HepG2 (cell line): ENCODE results near the gene PNKP.

Source experiments
- ATF7 ChIP-seq, 2 experiments: fragments of 450-650 bp in 1 of 2; sonication (generic) in 1 of 2; formaldehyde crosslinking in 1 of 2; IDR thresholded peaks; 2 replicates each; pipeline versions ENCODE4 v1.4.0 to v1.6.1; 2016 to 2020; ENCODE audit warnings: antibody characterized with exemption in 1 of 2, mild to moderate bottlenecking in 1 of 2, missing genetic modification reagents in 1 of 2
- EEA1 ChIP-seq: sonication (generic); formaldehyde crosslinking; IDR thresholded peaks from 2 replicates; pipeline ENCODE4 v1.5.1; 2020; ENCODE audit warnings: mild to moderate bottlenecking, missing genetic modification reagents, borderline replicate concordance
- EZH2 ChIP-seq: conservative IDR thresholded peaks from 2 replicates; pipeline ENCODE4 v1.6.1; 2012; ENCODE audit warnings: mild to moderate bottlenecking, low read depth, low read length, moderate library complexity
- SIN3A ChIP-seq: IDR thresholded peaks from 2 replicates; pipeline ENCODE4 v1.6.1; 2011; ENCODE audit warnings: low read depth, mild to moderate bottlenecking, control low read depth, low read length, borderline replicate concordance
- TARDBP ChIP-seq: sonication (generic); formaldehyde crosslinking; IDR thresholded peaks from 2 replicates; pipeline ENCODE4 v1.8.0; 2022; ENCODE audit warnings: mild to moderate bottlenecking, missing genetic modification reagents
- TOE1 ChIP-seq: sonication (generic); formaldehyde crosslinking; IDR thresholded peaks from 2 replicates; pipeline ENCODE4 v1.4.0; 2020; ENCODE audit warnings: mild to moderate bottlenecking, missing genetic modification reagents
- ZNF207 ChIP-seq: fragments of 450-650 bp; IDR thresholded peaks from 2 replicates; pipeline ENCODE4 v1.6.1; 2016; ENCODE audit warnings: antibody characterized with exemption, borderline replicate concordance
- ZNF274 ChIP-seq: sonication (generic); formaldehyde crosslinking; IDR thresholded peaks from 2 replicates; pipeline ENCODE4 v1.5.1; 2020; ENCODE audit warnings: mild to moderate bottlenecking, missing genetic modification reagents
- ZNF891 ChIP-seq: sonication (generic); formaldehyde crosslinking; IDR thresholded peaks from 2 replicates; pipeline ENCODE4 v1.5.0; 2020; ENCODE audit warnings: mild to moderate bottlenecking, missing genetic modification reagents
- TF ChIP-seq, protein P1 (sequence below): sonication (generic); formaldehyde crosslinking; IDR thresholded peaks from 2 replicates; pipeline ENCODE4 v1.5.0; 2020; ENCODE audit warnings: mild to moderate bottlenecking, missing genetic modification reagents, moderate library complexity
- TF ChIP-seq, protein P2 (sequence below): sonication (generic); formaldehyde crosslinking; IDR thresholded peaks from 2 replicates; pipeline ENCODE4 v1.4.0; 2020; ENCODE audit warnings: missing genetic modification reagents

DNA sequence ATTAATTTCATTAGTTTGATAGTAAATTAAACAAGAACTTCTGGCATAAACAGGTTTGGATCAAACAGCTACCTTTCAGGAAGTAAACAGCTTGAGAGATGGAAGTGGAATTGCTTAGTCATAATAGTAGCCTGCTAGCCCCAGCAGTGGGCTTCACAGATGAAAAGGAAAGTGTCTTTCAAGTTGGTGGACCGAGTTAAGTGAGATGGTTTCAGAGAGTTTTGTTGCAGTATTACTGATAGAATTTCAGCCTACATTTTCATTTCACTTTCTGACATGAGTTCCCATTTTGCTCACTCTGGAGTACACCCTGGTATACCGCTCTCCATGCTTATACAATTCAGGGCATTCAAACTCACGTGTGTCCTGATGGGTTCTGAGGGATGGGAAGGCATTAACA lies 18.4 kb downstream of the PNKP start:
- TF ChIP-seq, protein P1, sequence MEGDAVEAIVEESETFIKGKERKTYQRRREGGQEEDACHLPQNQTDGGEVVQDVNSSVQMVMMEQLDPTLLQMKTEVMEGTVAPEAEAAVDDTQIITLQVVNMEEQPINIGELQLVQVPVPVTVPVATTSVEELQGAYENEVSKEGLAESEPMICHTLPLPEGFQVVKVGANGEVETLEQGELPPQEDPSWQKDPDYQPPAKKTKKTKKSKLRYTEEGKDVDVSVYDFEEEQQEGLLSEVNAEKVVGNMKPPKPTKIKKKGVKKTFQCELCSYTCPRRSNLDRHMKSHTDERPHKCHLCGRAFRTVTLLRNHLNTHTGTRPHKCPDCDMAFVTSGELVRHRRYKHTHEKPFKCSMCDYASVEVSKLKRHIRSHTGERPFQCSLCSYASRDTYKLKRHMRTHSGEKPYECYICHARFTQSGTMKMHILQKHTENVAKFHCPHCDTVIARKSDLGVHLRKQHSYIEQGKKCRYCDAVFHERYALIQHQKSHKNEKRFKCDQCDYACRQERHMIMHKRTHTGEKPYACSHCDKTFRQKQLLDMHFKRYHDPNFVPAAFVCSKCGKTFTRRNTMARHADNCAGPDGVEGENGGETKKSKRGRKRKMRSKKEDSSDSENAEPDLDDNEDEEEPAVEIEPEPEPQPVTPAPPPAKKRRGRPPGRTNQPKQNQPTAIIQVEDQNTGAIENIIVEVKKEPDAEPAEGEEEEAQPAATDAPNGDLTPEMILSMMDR (CRISPR knock-in tag), result no peak
- TF ChIP-seq, protein P2, sequence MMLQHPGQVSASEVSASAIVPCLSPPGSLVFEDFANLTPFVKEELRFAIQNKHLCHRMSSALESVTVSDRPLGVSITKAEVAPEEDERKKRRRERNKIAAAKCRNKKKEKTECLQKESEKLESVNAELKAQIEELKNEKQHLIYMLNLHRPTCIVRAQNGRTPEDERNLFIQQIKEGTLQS, result no peak
- TF ChIP-seq SIN3A (no peak), ATF7 (IDR thresholded peaks at IDR 0.05) (no peak), ATF7 (CRISPR knock-in tag; IDR thresholded peaks at IDR 0.05) (no peak), EZH2 (no peak), ZNF891 (no peak), ZNF207 (no peak), ZNF274 (CRISPR knock-in tag) (no peak), TARDBP (CRISPR knock-in tag) (no peak), EEA1 (CRISPR knock-in tag) (no peak), TOE1 (CRISPR knock-in tag) (no peak)
